Peyer's patch (tissue), 4 donors: Measurements from ENCODE around the gene SEC22A. TPM values are rescaled to one million over a fixed set of nuclear protein-coding genes. Genes with fewer than 3 reads are reported as not detected.

Source experiments
- DNase-seq, 3 donors: peaks; one replicate each; pipeline ENCODE4 v3.0.0-alpha.2; 2017 to 2019
- H3K27ac ChIP-seq, 4 donors: fragments of 200-600 bp; sonication (generic); one replicate each; pipeline ENCODE4 v1.5.1; 2016 to 2019
- H3K27me3 ChIP-seq, 2 donors: fragments of 200-600 bp; sonication (generic); one replicate each; pipeline ENCODE4 v1.5.1; 2019
- H3K36me3 ChIP-seq, 3 donors: fragments of 200-600 bp; sonication (generic); one replicate each; pipeline ENCODE4 v1.5.1; 2016 to 2019
- H3K4me1 ChIP-seq, 4 donors: fragments of 200-600 bp; sonication (generic); one replicate each; pipeline ENCODE4 v1.5.1; 2016 to 2019
- H3K4me3 ChIP-seq, 4 donors: fragments of 200-600 bp; sonication (generic); 1 replicate in 3 of 4; 2 replicates in 1 of 4; pipeline ENCODE4 v1.5.1; 2016 to 2019; ENCODE audit warnings: mild to moderate bottlenecking in 1 of 4
- H3K9me3 ChIP-seq, 4 donors: fragments of 200-600 bp; sonication (generic); one replicate each; pipeline ENCODE4 v1.5.1; 2016 to 2019; ENCODE audit warnings: mild to moderate bottlenecking in 1 of 4
- POLR2A ChIP-seq, 2 donors: fragments of 450-650 bp; IDR thresholded peaks; one replicate each; pipeline ENCODE4 v1.5.1; 2017; ENCODE audit warnings: antibody characterized with exemption in 2 of 2, mild to moderate bottlenecking in 2 of 2, moderate library complexity in 2 of 2
- total RNA-seq, 4 donors: library from RNA; depleted of rRNA; stranded (reverse); fragments of >200 nt; gene quantifications; one replicate each; pipeline ENCODE4 v1.1.0, GENCODE V29; 2016
- TF ChIP-seq, protein P1 (sequence below), 6 experiments: fragments of 450-650 bp in 4 of 6; fragments of 200-600 bp in 2 of 6; sonication (generic) in 1 of 6; IDR thresholded peaks; one replicate each; pipeline ENCODE4 v1.5.1; 2017 to 2019; ENCODE audit warnings: antibody characterized with exemption in 6 of 6, mild to moderate bottlenecking in 3 of 6, moderate library complexity in 1 of 6

The SEC22A gene
- total RNA-seq, 4 donors from 2014 or later: 9.9 to 21.7 (median 16.5) TPM

- Histone ChIP-seq H3K9me3 (no peaks in the 10 kb centered on the region), H3K27me3 (no peaks in the 10 kb centered on the region), H3K36me3 (peaks cover 0 to 41% (median 0%) of the 10 kb centered on the region in 3 donors), H3K27ac (no peak overlapping the region), H3K4me1 (no peaks in the 10 kb centered on the region), H3K4me3 (no peak overlapping the region)
- DNase-seq: no peak
- TF ChIP-seq, protein P1, sequence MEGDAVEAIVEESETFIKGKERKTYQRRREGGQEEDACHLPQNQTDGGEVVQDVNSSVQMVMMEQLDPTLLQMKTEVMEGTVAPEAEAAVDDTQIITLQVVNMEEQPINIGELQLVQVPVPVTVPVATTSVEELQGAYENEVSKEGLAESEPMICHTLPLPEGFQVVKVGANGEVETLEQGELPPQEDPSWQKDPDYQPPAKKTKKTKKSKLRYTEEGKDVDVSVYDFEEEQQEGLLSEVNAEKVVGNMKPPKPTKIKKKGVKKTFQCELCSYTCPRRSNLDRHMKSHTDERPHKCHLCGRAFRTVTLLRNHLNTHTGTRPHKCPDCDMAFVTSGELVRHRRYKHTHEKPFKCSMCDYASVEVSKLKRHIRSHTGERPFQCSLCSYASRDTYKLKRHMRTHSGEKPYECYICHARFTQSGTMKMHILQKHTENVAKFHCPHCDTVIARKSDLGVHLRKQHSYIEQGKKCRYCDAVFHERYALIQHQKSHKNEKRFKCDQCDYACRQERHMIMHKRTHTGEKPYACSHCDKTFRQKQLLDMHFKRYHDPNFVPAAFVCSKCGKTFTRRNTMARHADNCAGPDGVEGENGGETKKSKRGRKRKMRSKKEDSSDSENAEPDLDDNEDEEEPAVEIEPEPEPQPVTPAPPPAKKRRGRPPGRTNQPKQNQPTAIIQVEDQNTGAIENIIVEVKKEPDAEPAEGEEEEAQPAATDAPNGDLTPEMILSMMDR (IDR thresholded peaks at IDR 0.05): no peak
- TF ChIP-seq POLR2A (IDR thresholded peaks at IDR 0.05): no peak
These were observed 42.8 kb upstream of the SEC22A start for GRCh38 chr3:123158899-123159390.

- H3K9me3 ChIP-seq: no peaks in the 10 kb centered on the region
- no peak overlapping the region for H3K27ac ChIP-seq
- H3K27me3 ChIP-seq: no peaks in the 10 kb centered on the region
- no peak overlapping the region for H3K4me3 ChIP-seq
- peaks cover 0 to 39% (median 0%) of the 10 kb centered on the region in 3 donors for H3K36me3 ChIP-seq
- TF ChIP-seq, protein P1 (IDR thresholded peaks at IDR 0.05): no peak
- TF ChIP-seq POLR2A (IDR thresholded peaks at IDR 0.05): no peak
- no peaks in the 10 kb centered on the region for H3K4me1 ChIP-seq
- no peak for DNase-seq
These were observed 41.7 kb upstream of the SEC22A start for GRCh38 chr3:123159926-123160635.

DNA sequence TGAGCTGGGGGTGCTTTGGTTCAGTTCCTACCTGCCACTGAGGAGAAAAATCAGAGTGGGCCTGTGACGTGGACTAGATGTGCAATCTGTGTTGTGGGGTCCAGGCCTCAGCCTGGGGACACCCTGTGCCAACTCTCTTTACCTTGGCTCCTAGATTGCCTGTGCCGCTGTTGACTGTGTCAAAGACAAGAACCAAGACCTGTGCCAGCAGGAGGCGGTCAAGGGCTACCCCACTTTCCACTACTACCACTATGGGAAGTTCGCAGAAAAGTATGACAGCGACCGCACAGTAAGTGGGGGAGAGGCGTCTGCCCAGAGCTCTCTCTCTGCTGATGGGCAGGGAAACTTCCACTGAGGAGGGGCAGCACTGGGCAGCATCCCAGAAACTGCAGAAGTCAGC, 40.6 kb upstream of the SEC22A start:
- Histone ChIP-seq H3K27me3 (no peaks in the 10 kb centered on the region), H3K4me3 (no peak overlapping the region), H3K36me3 (peaks cover 0 to 30% (median 0%) of the 10 kb centered on the region in 3 donors), H3K27ac (no peak overlapping the region), H3K9me3 (no peaks in the 10 kb centered on the region), H3K4me1 (no peaks in the 10 kb centered on the region)
- DNase-seq: no peak
- TF ChIP-seq, protein P1 (IDR thresholded peaks at IDR 0.05): no peak
- TF ChIP-seq POLR2A (IDR thresholded peaks at IDR 0.05): no peak

- Histone ChIP-seq H3K4me3 (no peak overlapping the region), H3K9me3 (no peaks in the 10 kb centered on the region), H3K27me3 (no peaks in the 10 kb centered on the region), H3K27ac (no peak overlapping the region), H3K36me3 (peaks cover 0 to 26% (median 0%) of the 10 kb centered on the region in 3 donors), H3K4me1 (no peaks in the 10 kb centered on the region)
- TF ChIP-seq, protein P1 (IDR thresholded peaks at IDR 0.05): no peak
- TF ChIP-seq POLR2A (IDR thresholded peaks at IDR 0.05): no peak
- no peak for DNase-seq
These were observed 38.6 kb upstream of the SEC22A start for GRCh38 chr3:123163141-123163540.

DNA sequence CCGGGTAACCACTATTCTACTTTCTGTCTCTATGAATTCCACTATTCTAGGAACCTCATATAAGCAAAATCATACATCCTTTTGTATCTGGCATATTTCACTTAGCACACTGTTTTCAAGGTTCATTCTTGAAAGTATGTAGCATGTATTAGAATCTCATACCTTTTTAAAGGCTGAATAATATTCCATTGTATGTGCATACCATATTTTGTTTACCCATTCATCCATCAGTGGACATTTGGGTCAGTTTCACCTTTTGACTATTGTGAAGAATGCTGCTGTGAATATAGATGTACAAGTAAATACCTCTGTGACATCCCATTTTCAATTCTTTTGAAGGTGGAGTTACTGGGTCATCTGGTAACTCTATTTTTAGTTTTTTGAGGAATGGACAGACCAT, 36.6 kb upstream of the SEC22A start:
- Histone ChIP-seq H3K4me1 (no peaks in the 10 kb centered on the region), H3K36me3 (peaks cover 0 to 26% (median 0%) of the 10 kb centered on the region in 3 donors), H3K9me3 (no peaks in the 10 kb centered on the region), H3K27ac (no peak overlapping the region), H3K4me3 (no peak overlapping the region), H3K27me3 (no peaks in the 10 kb centered on the region)
- DNase-seq: no peak
- TF ChIP-seq, protein P1 (IDR thresholded peaks at IDR 0.05): no peak
